Activated gamma-delta T cell treated with anti-CD3 and anti-CD28 coated beads, Interleukin-2, amount 50 U/mL, for 16 hours (primary cell): ENCODE data around the gene LMTK3.

Source experiments
- DNase-seq: peaks from one replicate; pipeline ENCODE4 v3.0.0-alpha.2; 2020; ENCODE audit warnings: low read depth

LMTK3 gene

GRCh38 chr19:48444129-48444935, 67.3 kb downstream of the LMTK3 start:
- no peak for DNase-seq

GRCh38 chr19:48443731-48444128, 67.9 kb downstream of the LMTK3 start:
- DNase-seq, result no peak

- no peak for DNase-seq
Measured at GRCh38 chr19:48443256-48443655, 68.4 kb downstream of the LMTK3 start.

- no peak for DNase-seq
Measured at GRCh38 chr19:48442116-48443035, 69.3 kb downstream of the LMTK3 start.

GRCh38 chr19:48441360-48442050, 70.1 kb downstream of the LMTK3 start:
- no peak for DNase-seq

- no peak for DNase-seq
Measured at GRCh38 chr19:48436586-48436985, 75.0 kb downstream of the LMTK3 start.
